OCI-LY3 (cell line): ENCODE data around the gene ABI1.

Experiments used
- EZH2phosphoT487 ChIP-seq: fragments of 200-600 bp; shearing (Covaris generic); IDR thresholded peaks from 2 replicates; pipeline ENCODE4 v1.6.1; 2018; ENCODE audit warnings: antibody characterized with exemption, mixed run types, low read depth
- TF ChIP-seq, protein P1 (sequence below): fragments of 200-600, 300-600 bp; sonication (generic); IDR thresholded peaks from 2 replicates; pipeline ENCODE4 v1.5.1; 2014; ENCODE audit warnings: antibody characterized with exemption, low read length, low read depth

- TF ChIP-seq, protein P1, sequence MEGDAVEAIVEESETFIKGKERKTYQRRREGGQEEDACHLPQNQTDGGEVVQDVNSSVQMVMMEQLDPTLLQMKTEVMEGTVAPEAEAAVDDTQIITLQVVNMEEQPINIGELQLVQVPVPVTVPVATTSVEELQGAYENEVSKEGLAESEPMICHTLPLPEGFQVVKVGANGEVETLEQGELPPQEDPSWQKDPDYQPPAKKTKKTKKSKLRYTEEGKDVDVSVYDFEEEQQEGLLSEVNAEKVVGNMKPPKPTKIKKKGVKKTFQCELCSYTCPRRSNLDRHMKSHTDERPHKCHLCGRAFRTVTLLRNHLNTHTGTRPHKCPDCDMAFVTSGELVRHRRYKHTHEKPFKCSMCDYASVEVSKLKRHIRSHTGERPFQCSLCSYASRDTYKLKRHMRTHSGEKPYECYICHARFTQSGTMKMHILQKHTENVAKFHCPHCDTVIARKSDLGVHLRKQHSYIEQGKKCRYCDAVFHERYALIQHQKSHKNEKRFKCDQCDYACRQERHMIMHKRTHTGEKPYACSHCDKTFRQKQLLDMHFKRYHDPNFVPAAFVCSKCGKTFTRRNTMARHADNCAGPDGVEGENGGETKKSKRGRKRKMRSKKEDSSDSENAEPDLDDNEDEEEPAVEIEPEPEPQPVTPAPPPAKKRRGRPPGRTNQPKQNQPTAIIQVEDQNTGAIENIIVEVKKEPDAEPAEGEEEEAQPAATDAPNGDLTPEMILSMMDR = no peak
- no peak for TF ChIP-seq EZH2phosphoT487
Measured at GRCh38 chr10:26815500-26815899, 45.3 kb downstream of the ABI1 start.
